Right atrium auricular region (tissue), 2 donors: Measurements from ENCODE around the gene BAX. TPM values are rescaled to one million over a fixed set of nuclear protein-coding genes. Genes with fewer than 3 reads are reported as not detected.

Source experiments
- DNase-seq: peaks from one replicate; pipeline ENCODE4 v3.0.0-alpha.2; 2019; ENCODE audit warnings: low spot score
- H3K27ac ChIP-seq, 2 donors: fragments of 200-600 bp; sonication (generic); 1 replicate in 1 of 2; 2 replicates in 1 of 2; pipeline ENCODE4 v1.5.1; 2016 to 2019
- H3K27me3 ChIP-seq, 2 donors: fragments of 200-600 bp; sonication (generic); one replicate each; pipeline versions ENCODE4 v1.5.1 to v1.6.0; 2017 to 2019
- H3K36me3 ChIP-seq: fragments of 200-600 bp; sonication (generic); one replicate; pipeline ENCODE4 v1.5.1; 2016
- H3K4me1 ChIP-seq, 2 donors: fragments of 200-600 bp; sonication (generic); one replicate each; pipeline versions ENCODE4 v1.5.1 to v1.6.0; 2017 to 2019
- H3K4me3 ChIP-seq, 2 donors: fragments of 200-600 bp; sonication (generic); 1 replicate in 1 of 2; 2 replicates in 1 of 2; pipeline ENCODE4 v1.5.1; 2017 to 2019; ENCODE audit warnings: mild to moderate bottlenecking in 1 of 2, moderate library complexity in 1 of 2
- H3K9me3 ChIP-seq, 2 donors: fragments of 200-600 bp; sonication (generic); one replicate each; pipeline ENCODE4 v1.5.1; 2019
- CTCF ChIP-seq, 2 donors: fragments of 200-600 bp; sonication (generic); IDR thresholded peaks; one replicate each; pipeline ENCODE4 v1.5.1; 2019; ENCODE audit warnings: antibody characterized with exemption in 2 of 2
- total RNA-seq, 2 donors: library from RNA; depleted of rRNA; stranded (reverse); fragments of >200 nt; gene quantifications; one replicate each; pipeline ENCODE4 v1.1.0, GENCODE V29; 2016

BAX gene
- total RNA-seq, 2 donors from 2014 or later, result 10.7 to 21.2 TPM

- Histone ChIP-seq H3K27me3 (no peaks in the 10 kb centered on the region), H3K4me3 (peak overlapping the region; percentile 82 to 99), H3K27ac (peak overlapping the region; percentile 90 to 92), H3K36me3 (peaks cover 43% of the 10 kb centered on the region), H3K4me1 (peaks cover 0 to 67% of the 10 kb centered on the region in 2 donors), H3K9me3 (no peaks in the 10 kb centered on the region)
- no peak for DNase-seq
- no peak for TF ChIP-seq CTCF (IDR thresholded peaks at IDR 0.05)
Measured at GRCh38 chr19:48966541-48967345, 12.1 kb downstream of the BAX start.

DNA sequence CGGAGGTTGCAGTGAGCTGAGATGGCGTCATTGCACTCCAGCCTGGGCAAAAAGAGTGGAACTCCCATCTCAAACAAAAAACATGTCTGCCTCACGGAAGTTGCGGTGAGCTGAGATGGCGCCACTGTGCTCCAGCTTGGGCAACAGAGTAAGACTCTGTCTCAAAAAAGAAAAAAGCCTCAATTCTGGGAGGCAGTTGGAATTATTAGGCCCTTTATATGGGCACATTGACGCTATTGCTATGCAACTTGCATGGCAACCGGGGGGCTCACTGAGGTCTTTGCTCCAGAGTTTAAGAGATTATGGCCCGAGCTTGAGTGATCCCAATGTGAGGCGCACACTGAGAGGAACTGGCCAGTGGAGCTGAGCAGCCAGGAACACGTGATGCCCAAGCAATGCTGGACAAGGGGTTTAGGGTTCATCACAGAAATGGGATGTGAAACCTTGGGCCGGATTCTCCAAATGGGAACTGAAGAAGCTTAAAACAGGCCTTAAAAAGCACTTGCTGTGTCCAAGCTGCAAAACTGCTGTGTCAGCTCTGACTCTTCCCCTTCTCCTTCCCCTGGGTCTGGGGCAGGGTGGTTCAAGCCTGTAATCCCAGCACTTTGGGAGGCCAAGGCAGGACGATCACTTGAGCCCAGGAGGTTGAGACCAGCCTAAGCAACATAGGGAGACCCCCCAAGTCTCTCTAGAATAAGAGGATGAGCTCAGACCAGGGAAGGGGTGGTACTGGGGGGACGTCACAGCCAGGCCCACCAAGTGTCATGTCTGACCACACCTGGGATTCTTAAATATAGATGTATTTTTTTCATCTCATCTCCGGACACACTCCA, 12.9 kb downstream of the BAX start:
- H3K9me3 ChIP-seq, result no peaks in the 10 kb centered on the region
- H3K4me1 ChIP-seq, result peaks cover 0 to 59% of the 10 kb centered on the region in 2 donors
- no peaks in the 10 kb centered on the region for H3K27me3 ChIP-seq
- H3K36me3 ChIP-seq, result peaks cover 47% of the 10 kb centered on the region
- peak overlapping the region; percentile 82 to 99 for H3K4me3 ChIP-seq
- peak; percentile 80 for DNase-seq
- no peak for TF ChIP-seq CTCF (IDR thresholded peaks at IDR 0.05)
- H3K27ac ChIP-seq, result peak overlapping the region; percentile 90 to 92

DNA sequence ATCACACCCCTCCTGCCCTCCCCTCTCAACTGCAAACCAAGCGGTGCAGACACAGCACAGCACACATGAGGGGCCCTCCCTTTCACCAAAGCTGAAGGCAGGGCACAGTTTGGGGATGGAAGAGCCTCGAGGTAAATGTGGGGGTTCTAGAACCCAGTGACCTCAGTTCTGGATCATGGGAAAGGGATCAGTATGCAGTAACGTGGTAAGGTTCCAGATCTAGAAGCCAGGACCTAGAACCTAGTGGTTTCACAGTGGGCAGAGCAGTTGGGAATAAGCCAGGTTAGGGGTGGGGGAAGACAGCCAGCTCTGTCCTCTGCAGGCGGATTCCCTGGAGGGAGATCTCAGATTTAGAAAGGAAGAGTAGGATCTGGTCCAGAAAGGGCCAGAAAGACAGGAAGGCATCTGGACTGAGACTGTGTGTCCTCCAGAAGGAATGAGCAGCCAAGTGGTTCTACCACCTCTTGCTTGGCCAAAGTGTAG, 13.5 kb downstream of the BAX start:
- H3K36me3 ChIP-seq, result peaks cover 51% of the 10 kb centered on the region
- peak overlapping the region; percentile 42 to 45 for H3K27ac ChIP-seq
- DNase-seq, result no peak
- no peaks in the 10 kb centered on the region for H3K27me3 ChIP-seq
- H3K9me3 ChIP-seq, result no peaks in the 10 kb centered on the region
- no peak for TF ChIP-seq CTCF (IDR thresholded peaks at IDR 0.05)
- peaks cover 0 to 54% of the 10 kb centered on the region in 2 donors for H3K4me1 ChIP-seq
- no peak overlapping the region for H3K4me3 ChIP-seq

- peaks cover 57% of the 10 kb centered on the region for H3K36me3 ChIP-seq
Measured at GRCh38 chr19:48968813-48969218, 14.1 kb downstream of the BAX start.

More at GRCh38 chr19:48968813-48969218, 14.1 kb downstream of the BAX start:
- Histone ChIP-seq H3K4me1 (peaks cover 0 to 49% of the 10 kb centered on the region in 2 donors), H3K4me3 (no peak overlapping the region), H3K27ac (peak overlapping the region; percentile 42 to 45), H3K9me3 (no peaks in the 10 kb centered on the region), H3K27me3 (no peaks in the 10 kb centered on the region)
- no peak for TF ChIP-seq CTCF (IDR thresholded peaks at IDR 0.05)
- DNase-seq, result no peak
